ENCODE results near the gene AGPS.

DNA sequence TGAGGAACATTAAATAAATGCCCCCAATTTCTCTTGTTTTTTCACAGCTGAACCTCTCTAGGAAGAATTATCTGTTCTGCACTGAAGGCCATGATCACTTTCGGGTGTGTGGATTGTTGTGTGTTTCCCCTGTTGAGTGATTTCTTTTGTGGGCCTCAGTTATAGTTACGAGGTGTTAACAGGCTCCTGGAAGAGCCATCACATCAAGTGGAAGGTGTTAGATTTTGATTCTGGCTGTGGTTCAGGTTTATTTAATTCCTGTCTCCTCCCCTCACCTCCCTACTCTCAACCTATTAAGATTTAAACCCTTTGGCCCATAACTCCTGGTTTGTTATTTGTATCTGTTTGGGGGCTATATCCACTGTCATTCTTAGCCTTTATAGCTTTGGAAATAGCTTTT, 182.8 kb downstream of the AGPS start:
- TF ChIP-seq POLR2A (IDR thresholded peaks at IDR 0.05) (no peak), EP300 (IDR thresholded peaks at IDR 0.05) (no peak), POLR2AphosphoS5 (IDR thresholded peaks at IDR 0.05) (no peak)
- TF ChIP-seq, protein P1, sequence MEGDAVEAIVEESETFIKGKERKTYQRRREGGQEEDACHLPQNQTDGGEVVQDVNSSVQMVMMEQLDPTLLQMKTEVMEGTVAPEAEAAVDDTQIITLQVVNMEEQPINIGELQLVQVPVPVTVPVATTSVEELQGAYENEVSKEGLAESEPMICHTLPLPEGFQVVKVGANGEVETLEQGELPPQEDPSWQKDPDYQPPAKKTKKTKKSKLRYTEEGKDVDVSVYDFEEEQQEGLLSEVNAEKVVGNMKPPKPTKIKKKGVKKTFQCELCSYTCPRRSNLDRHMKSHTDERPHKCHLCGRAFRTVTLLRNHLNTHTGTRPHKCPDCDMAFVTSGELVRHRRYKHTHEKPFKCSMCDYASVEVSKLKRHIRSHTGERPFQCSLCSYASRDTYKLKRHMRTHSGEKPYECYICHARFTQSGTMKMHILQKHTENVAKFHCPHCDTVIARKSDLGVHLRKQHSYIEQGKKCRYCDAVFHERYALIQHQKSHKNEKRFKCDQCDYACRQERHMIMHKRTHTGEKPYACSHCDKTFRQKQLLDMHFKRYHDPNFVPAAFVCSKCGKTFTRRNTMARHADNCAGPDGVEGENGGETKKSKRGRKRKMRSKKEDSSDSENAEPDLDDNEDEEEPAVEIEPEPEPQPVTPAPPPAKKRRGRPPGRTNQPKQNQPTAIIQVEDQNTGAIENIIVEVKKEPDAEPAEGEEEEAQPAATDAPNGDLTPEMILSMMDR (IDR thresholded peaks at IDR 0.05), result no peak
